MM.1S (cell line): ENCODE data around the gene ARSD.
"Not testable (repeated sequence)": the region's sequence is repeated elsewhere in the genome, so short reads cannot be mapped to it uniquely, and the experiment has no call there.

ENCODE experiments used
- DNase-seq: peaks from one replicate; pipeline ENCODE4 v3.0.0-alpha.2; 2015
- H2AFZ ChIP-seq: fragments of 300-600 bp; sonication (generic); 2 replicates; pipeline ENCODE4 v1.6.0; 2016; ENCODE audit warnings: antibody characterized with exemption, low read length
- H3F3A ChIP-seq: fragments of 300-600 bp; sonication (generic); 2 replicates; pipeline ENCODE4 v1.6.1; 2016; ENCODE audit warnings: mild to moderate bottlenecking, antibody characterized with exemption, low read length, moderate library complexity, mixed read lengths; ENCODE audit not compliant: insufficient read depth
- H3K27ac ChIP-seq: fragments of 300-600 bp; sonication (generic); 2 replicates; pipeline ENCODE4 v1.5.1; 2016; ENCODE audit warnings: mild to moderate bottlenecking, low read length
- H3K27me3 ChIP-seq: fragments of 300-600 bp; sonication (generic); replicated peaks from 2 replicates; pipeline ENCODE4 v1.6.0; 2016; ENCODE audit warnings: low read length; ENCODE audit not compliant: insufficient read depth
- H3K36me3 ChIP-seq: fragments of 300-600 bp; sonication (generic); replicated peaks from 2 replicates; pipeline ENCODE4 v1.6.1; 2016; ENCODE audit warnings: mild to moderate bottlenecking, low read length, mixed read lengths; ENCODE audit not compliant: insufficient read depth
- H3K4me1 ChIP-seq: fragments of 300-600 bp; sonication (generic); 2 replicates; pipeline ENCODE4 v1.6.1; 2016; ENCODE audit warnings: low read length, mixed read lengths
- H3K4me2 ChIP-seq: fragments of 300-600 bp; sonication (generic); 2 replicates; pipeline ENCODE4 v1.6.0; 2016; ENCODE audit warnings: low read depth, low read length
- H3K4me3 ChIP-seq: fragments of 300-600 bp; sonication (generic); 2 replicates; pipeline ENCODE4 v1.5.1; 2016; ENCODE audit warnings: low read length, mixed read lengths
- H3K79me2 ChIP-seq: fragments of 300-600 bp; sonication (generic); 2 replicates; pipeline ENCODE4 v1.6.1; 2016; ENCODE audit warnings: mixed run types, low read length, mixed read lengths
- H3K9ac ChIP-seq: fragments of 300-600 bp; sonication (generic); 2 replicates; pipeline ENCODE4 v1.6.1; 2016; ENCODE audit warnings: low read length, mixed read lengths
- H3K9me2 ChIP-seq: fragments of 300-600 bp; sonication (generic); replicated peaks from 2 replicates; pipeline ENCODE4 v1.6.1; 2016; ENCODE audit warnings: mild to moderate bottlenecking, low read length, mixed read lengths; ENCODE audit not compliant: insufficient read depth
- H3K9me3 ChIP-seq: fragments of 300-600 bp; sonication (generic); replicated peaks from 2 replicates; pipeline ENCODE4 v1.6.1; 2016; ENCODE audit warnings: mild to moderate bottlenecking, low read length, mixed read lengths; ENCODE audit not compliant: insufficient read depth
- H4K20me1 ChIP-seq: fragments of 300-600 bp; sonication (generic); 2 replicates; pipeline ENCODE4 v1.6.1; 2016; ENCODE audit warnings: mild to moderate bottlenecking, low read length, moderate library complexity, mixed read lengths; ENCODE audit not compliant: insufficient read depth
- CTCF ChIP-seq: fragments of 300-600 bp; sonication (generic); IDR thresholded peaks from 2 replicates; pipeline ENCODE4 v1.5.1; 2016; ENCODE audit warnings: antibody characterized with exemption, low read length, mixed read lengths
- EZH2 ChIP-seq: fragments of 300-600 bp; sonication (generic); optimal IDR thresholded peaks from 2 replicates; pipeline ENCODE3; 2017; ENCODE audit warnings: low read depth, mild to moderate bottlenecking, antibody characterized with exemption, low read length, mixed read lengths
- EZH2phosphoT487 ChIP-seq: fragments of 300-600 bp; sonication (generic); IDR thresholded peaks from 2 replicates; pipeline ENCODE4 v1.6.1; 2018; ENCODE audit warnings: antibody characterized with exemption, low read length

The ARSD gene

GRCh38 chrX:2955838-2956237 is 26.7 kb upstream of the ARSD start:
- no peak overlapping the region for H3K9ac ChIP-seq
- no peaks in the 10 kb centered on the region for H3K4me1 ChIP-seq
- no peaks in the 10 kb centered on the region for H3K36me3 ChIP-seq
- no peak overlapping the region for H3K4me2 ChIP-seq
- no peaks in the 10 kb centered on the region for H4K20me1 ChIP-seq
- no peak for DNase-seq
- no peak for TF ChIP-seq CTCF
- TF ChIP-seq EZH2phosphoT487 = no peak
- TF ChIP-seq EZH2 = no peak
- no peaks in the 10 kb centered on the region for H3K79me2 ChIP-seq
- H3K9me3 ChIP-seq = no peaks in the 10 kb centered on the region
- H2AFZ ChIP-seq = no peak overlapping the region
- H3K27me3 ChIP-seq = no peaks in the 10 kb centered on the region
- H3K27ac ChIP-seq = no peak overlapping the region
- H3F3A ChIP-seq = no peaks in the 10 kb centered on the region
- H3K9me2 ChIP-seq = no peaks in the 10 kb centered on the region
- H3K4me3 ChIP-seq = no peak overlapping the region

- no peak overlapping the region for H3K4me2 ChIP-seq
- DNase-seq = no peak
- no peaks in the 10 kb centered on the region for H3K79me2 ChIP-seq
- no peak overlapping the region for H3K4me3 ChIP-seq
- H3K9ac ChIP-seq = no peak overlapping the region
- no peaks in the 10 kb centered on the region for H4K20me1 ChIP-seq
- H3K27me3 ChIP-seq = no peaks in the 10 kb centered on the region
- H3K9me3 ChIP-seq = no peaks in the 10 kb centered on the region
- H3F3A ChIP-seq = no peaks in the 10 kb centered on the region
- no peaks in the 10 kb centered on the region for H3K4me1 ChIP-seq
- H3K27ac ChIP-seq = no peak overlapping the region
- H3K36me3 ChIP-seq = no peaks in the 10 kb centered on the region
- no peak overlapping the region for H2AFZ ChIP-seq
- TF ChIP-seq EZH2phosphoT487 = no peak
- no peak for TF ChIP-seq EZH2
- no peak for TF ChIP-seq CTCF
- no peaks in the 10 kb centered on the region for H3K9me2 ChIP-seq
These were observed 26.1 kb upstream of the ARSD start for GRCh38 chrX:2955281-2955680.

- H3K9me3 ChIP-seq = no peaks in the 10 kb centered on the region
- TF ChIP-seq EZH2 (no peak), EZH2phosphoT487 (no peak), CTCF (no peak)
- H3K79me2 ChIP-seq = no peaks in the 10 kb centered on the region
- H3K4me2 ChIP-seq = no peak overlapping the region
- no peak overlapping the region for H3K9ac ChIP-seq
- H3K4me1 ChIP-seq = no peaks in the 10 kb centered on the region
- no peak overlapping the region for H3K27ac ChIP-seq
- H2AFZ ChIP-seq = no peak overlapping the region
- DNase-seq = no peak
- no peaks in the 10 kb centered on the region for H3K9me2 ChIP-seq
- H3K36me3 ChIP-seq = no peaks in the 10 kb centered on the region
- H3K4me3 ChIP-seq = no peak overlapping the region
- no peaks in the 10 kb centered on the region for H3K27me3 ChIP-seq
- no peaks in the 10 kb centered on the region for H3F3A ChIP-seq
- H4K20me1 ChIP-seq = no peaks in the 10 kb centered on the region
These were observed 25.4 kb upstream of the ARSD start for GRCh38 chrX:2954541-2954940.

- not testable (repeated sequence) for H3F3A ChIP-seq, H3K27ac ChIP-seq, H2AFZ ChIP-seq, H3K36me3 ChIP-seq, H3K4me3 ChIP-seq, H3K9me3 ChIP-seq, H3K9me2 ChIP-seq, DNase-seq, H3K4me1 ChIP-seq, H3K9ac ChIP-seq, H3K4me2 ChIP-seq, H4K20me1 ChIP-seq, H3K27me3 ChIP-seq, H3K79me2 ChIP-seq
These were observed 8.8 kb upstream of the ARSD start for GRCh38 chrX:2937942-2938341.
